NCI-H1436 treated with DMSO at 0.1 percent for 48 hours (cell line): ENCODE data around the gene BMP8B.
"Not testable (repeated sequence)": the region's sequence is repeated elsewhere in the genome, so short reads cannot be mapped to it uniquely, and the experiment has no call there.

ENCODE experiments used
- DNase-seq: peaks from one replicate; lab custom pipeline; 2025; lab: John Stamatoyannopoulos, UW

The BMP8B gene

GRCh38 chr1:39777896-39778295 lies 10.8 kb downstream of the BMP8B start:
- not testable (repeated sequence) for DNase-seq

GRCh38 chr1:39777306-39777705 lies 11.4 kb downstream of the BMP8B start:
- no peak for DNase-seq

DNA sequence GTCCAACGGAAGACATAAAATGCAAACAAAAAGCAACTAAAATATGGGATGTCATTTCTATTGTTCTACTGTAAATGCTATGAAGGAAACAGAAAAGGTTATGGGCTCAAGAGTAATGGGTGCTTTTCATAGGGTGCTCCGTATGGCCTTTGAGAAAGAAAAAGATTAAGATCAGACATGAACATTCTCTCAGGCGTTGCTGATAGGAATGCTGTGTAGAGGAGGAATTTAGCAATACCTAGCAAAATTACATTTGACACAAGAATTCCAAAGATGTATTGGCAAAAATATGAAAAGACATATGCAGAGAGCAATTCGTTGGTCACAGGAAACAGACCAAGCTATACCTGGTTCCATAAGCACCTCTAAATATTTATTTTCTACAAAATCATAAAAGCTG lies 11.8 kb downstream of the BMP8B start:
- no peak for DNase-seq

GRCh38 chr1:39776400-39776713 lies 12.3 kb downstream of the BMP8B start:
- DNase-seq, result no peak

DNA sequence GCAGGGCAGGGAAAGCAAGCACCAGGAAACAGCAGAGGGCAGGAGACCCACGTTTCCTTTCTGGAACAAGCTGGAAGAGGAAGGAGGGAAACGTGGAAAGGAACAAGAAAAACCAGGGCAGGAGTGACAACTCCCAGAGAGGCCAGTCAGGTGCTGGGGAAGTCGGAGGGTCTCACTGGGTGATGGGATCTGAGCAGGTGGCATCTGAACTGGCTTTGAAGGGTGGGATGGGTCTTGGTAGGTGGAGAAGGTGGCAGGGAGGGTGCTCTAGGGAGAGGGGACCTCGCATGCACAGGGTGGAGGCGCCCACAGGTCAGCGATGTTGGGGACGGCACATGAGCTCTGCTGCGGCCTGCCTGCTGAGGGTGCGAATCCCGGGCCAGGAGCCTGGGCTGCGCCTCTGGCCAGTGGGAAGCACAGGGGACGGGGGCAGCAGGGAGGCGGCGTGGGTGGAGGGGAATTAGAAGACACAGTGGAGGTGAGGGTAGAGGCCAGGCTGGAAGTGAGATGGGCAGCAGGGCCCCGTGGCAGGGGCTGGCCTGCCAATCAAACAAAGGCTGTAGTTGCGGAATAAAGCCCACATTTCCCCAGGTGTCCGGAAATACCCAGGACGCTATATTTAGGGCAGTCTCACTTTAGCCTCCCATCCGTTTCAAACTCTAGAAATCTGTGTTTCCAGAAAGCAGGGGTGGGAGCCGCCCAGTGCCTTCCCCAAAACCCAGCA lies 12.8 kb downstream of the BMP8B start:
- DNase-seq, result not testable (repeated sequence)

DNA sequence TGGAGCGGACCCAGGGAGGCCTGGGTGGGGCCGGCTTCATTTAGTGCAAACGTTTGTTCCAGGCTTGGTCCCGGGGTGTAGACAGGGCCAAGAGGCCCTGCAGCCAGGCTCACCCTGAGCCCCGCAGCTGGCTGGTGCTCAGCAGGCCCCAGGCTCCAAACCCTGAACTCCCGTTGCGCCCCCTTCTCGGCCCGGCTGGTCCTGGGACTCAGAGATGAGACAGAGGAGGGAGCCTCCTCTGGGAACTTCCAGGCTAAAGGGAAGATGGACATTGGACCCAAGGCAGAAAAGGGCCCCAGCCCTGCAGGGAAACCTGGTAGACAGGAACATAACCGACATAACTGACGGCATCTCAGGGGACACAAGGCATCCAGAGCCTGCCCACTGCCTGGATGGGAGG lies 13.5 kb downstream of the BMP8B start:
- DNase-seq, result not testable (repeated sequence)

- not testable (repeated sequence) for DNase-seq
These were observed 15.2 kb downstream of the BMP8B start for GRCh38 chr1:39773369-39773979.

DNA sequence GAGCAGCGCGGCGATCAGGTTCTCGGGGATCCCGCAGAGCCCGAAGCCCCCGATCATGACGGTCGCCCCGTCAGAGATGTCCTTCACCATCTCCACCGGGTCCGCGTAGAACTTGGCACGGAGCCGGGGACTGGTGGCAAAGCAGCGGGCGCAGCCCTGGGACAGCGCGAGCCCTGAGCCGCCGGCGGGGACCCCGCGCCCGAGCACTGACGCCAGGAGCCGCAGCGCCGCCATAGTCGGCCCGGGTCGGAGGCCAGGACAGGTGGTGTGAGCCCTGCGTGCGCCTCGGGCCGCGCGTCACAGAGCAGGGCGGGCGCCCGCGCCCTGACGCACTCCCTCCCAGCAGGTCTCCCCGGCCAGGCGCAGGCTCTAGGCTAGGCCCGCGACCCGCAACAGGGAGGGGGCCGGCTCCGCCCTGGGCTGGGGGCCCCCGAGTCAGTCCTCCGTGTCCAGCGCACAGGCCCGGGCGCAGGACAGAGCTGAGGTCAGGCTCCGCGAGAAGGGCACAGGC lies 17.6 kb downstream of the BMP8B start, which contains the start of gene OXCT2:
TSS of gene OXCT2 (minus strand) at position 327 of the 511 bp plus-strand sequence. CDS start at position 234, 93 bp downstream.
- not testable (repeated sequence) for DNase-seq

GRCh38 chr1:39770100-39771021 lies 18.3 kb downstream of the BMP8B start:
- not testable (repeated sequence) for DNase-seq

DNA sequence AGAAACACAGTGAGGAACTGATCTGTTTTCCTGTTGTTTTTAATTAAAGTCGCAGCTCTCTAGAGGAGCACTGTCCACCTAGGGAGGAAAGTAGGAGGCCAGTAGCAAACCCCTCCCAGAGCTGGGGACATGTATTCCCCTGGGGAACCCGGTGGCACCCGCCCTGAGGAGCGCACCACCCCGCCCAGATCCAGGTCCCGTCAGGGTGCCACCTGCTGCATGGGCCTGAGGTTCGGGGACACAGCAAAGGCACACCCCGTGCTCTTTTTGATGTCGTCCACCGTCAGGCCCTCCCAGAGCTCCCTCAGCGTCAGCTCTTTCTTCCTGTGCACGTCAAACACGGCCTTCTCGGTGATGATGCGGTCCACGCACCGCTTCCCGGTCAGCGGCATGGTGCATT lies 19.2 kb downstream of the BMP8B start:
- not testable (repeated sequence) for DNase-seq

- DNase-seq, result not testable (repeated sequence)
These were observed 22.2 kb downstream of the BMP8B start for GRCh38 chr1:39766466-39766865.

DNA sequence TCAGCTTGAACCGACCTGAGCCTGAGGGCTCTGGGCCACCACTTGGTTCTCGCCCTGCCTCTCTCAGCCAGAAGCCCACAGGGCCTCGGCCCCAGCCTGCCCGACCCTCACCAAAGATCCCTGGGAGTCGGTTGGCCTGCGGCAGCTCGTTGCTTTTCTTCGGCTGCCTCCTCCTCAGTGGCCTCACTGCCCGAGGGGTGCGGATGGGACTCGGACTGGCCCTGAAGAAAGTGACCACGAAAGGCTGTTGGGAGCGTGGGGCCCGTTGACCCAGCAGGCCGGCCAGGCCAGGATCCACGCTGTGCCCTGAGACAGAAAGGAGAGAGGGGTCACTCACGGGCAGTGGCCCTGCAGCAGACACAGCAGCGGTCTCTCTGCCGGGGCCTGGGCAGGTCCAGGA lies 24.2 kb downstream of the BMP8B start:
- not testable (repeated sequence) for DNase-seq

DNA sequence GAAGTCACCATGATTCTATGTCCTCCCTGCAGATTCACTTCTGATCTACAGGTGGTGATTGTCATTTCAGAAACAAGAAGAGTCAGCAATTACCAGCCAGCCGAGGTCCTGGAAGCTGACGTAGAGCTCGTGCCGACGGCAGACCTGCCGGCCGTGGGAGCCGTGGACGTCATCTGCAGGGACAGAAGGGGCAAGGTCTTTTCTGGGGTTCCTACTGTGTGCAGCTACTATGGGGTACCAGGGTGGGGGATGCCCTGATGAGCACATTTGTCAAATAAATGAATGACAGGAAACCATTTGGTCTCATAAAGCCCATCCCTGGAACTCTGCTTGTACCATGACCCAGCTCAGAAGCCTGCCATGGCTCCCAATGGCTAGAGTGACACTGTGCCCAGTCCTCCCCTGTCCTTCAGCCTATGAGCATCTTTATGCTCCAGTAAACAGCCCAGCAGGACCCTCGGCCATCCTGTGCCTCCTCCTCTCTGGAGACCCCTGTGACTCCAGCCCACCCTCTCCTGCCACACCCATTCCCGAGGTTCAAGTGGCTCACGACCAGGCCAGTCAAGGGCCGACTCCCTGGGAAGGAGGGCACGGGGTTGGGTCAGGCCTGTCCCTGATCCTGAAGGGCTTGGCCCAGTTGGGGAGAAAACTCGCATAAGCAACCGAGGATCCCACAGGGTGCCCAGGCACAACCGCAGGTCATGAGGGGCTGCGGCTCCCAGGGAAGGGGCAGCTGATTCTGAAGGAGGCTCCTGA lies 24.9 kb downstream of the BMP8B start:
- DNase-seq, result not testable (repeated sequence)

- no peak for DNase-seq
These were observed 25.8 kb downstream of the BMP8B start for GRCh38 chr1:39762550-39763540.

DNA sequence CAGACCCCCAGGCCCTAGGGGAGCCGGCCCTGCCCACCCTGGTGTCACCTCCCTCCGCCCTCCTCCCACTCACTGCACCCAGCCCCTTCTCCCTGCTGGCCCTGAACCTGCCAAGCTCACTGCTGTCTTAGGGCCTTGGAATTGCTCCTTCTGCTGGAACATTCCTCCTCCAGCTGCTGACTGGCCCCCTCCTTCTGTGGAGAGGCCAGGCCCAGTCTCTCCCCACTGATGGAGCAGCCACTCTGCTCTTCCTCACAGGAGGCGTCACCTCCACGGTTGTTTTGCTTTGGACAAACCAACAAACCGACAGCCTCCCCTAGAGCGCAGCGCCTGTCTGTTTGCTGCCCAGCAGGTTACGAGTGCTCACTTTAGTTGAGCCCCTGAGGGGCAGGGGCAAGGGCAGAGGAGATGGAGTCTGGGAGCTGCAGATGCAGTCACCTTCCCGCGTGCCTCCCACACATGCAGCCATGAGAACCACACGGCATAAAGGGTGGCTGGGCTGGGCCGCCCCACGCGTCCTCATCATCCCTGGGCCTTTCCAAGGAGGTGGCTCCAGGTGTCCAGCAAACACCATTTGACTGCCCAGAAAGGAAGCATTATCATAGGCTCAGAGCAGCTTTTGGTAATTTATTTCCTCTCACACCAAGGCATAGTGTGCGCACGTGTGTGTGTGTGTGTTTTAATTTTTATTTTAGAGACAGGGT lies 27.0 kb downstream of the BMP8B start:
- DNase-seq, result no peak

DNA sequence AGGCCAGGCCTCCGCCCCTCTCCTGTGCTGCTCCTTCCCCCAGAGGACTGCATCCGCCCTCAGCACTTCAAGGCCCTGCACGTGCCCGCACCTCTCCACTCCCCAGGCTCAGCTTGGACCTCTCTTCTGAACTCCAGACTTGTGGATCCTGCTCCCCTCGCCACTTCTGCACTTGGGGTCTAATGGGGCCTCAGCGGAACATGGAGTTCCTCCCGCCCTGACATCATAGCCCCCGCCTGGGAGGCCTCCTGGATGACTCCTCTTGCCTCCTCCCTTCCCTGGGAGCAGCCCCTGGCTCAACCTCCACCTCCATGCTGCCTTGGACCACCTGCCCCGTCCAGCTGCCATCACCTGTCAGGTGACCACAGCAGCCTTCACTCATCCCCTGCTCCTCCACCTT lies 27.6 kb downstream of the BMP8B start:
- DNase-seq, result no peak

- no peak for DNase-seq
These were observed 28.3 kb downstream of the BMP8B start for GRCh38 chr1:39760074-39761008.

DNA sequence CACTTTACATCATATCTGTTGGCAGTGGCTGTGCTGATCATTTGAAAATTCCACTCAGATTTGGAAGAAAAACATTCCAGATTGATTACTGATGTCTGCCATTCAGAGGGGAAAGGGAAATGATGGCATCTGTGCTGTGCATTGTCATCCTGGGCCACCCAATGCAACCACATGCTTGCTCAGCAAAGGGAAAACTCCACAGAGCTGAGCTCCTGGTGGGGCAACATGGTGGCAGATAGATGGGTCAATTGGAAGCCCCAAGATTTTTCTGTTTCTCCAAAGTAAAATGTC lies 29.3 kb downstream of the BMP8B start:
- no peak for DNase-seq
